ENCODE data around the gene C1QTNF1.

- TF ChIP-seq, protein P1, sequence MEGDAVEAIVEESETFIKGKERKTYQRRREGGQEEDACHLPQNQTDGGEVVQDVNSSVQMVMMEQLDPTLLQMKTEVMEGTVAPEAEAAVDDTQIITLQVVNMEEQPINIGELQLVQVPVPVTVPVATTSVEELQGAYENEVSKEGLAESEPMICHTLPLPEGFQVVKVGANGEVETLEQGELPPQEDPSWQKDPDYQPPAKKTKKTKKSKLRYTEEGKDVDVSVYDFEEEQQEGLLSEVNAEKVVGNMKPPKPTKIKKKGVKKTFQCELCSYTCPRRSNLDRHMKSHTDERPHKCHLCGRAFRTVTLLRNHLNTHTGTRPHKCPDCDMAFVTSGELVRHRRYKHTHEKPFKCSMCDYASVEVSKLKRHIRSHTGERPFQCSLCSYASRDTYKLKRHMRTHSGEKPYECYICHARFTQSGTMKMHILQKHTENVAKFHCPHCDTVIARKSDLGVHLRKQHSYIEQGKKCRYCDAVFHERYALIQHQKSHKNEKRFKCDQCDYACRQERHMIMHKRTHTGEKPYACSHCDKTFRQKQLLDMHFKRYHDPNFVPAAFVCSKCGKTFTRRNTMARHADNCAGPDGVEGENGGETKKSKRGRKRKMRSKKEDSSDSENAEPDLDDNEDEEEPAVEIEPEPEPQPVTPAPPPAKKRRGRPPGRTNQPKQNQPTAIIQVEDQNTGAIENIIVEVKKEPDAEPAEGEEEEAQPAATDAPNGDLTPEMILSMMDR (conservative IDR thresholded peaks at IDR 0.05; ENCODE audit: low read length) = no peak
- no peak for TF ChIP-seq EZH2phosphoT487 (IDR thresholded peaks at IDR 0.05; ENCODE audit: borderline replicate concordance, low read depth, low read length)
These were observed 57.8 kb downstream of the C1QTNF1 start for GRCh38 chr17:79081571-79082276.
